GM18873 (cell line): ENCODE measurements around the gene CDHR3.
"Not testable (repeated sequence)": the region's sequence is repeated elsewhere in the genome, so short reads cannot be mapped to it uniquely, and the experiment has no call there.

ENCODE experiments used
- ATAC-seq: cut with Tn5 transposase; IDR thresholded peaks from one replicate; pipeline ENCODE4 v1.9.1; 2021; ENCODE audit warnings: mild to moderate bottlenecking, moderate library complexity, moderate number of reproducible peaks; ENCODE audit not compliant: unreplicated experiment, low FRiP score

CDHR3 gene

GRCh38 chr7:105996860-105997737 lies 34.0 kb downstream of the CDHR3 start:
- no peak for ATAC-seq

- ATAC-seq = no peak
These were observed 36.2 kb downstream of the CDHR3 start for GRCh38 chr7:105999256-105999655.

GRCh38 chr7:106001196-106001595 lies 38.1 kb downstream of the CDHR3 start:
- no peak for ATAC-seq

GRCh38 chr7:106001886-106002285 lies 38.8 kb downstream of the CDHR3 start:
- ATAC-seq = no peak

- no peak for ATAC-seq
These were observed 40.5 kb downstream of the CDHR3 start for GRCh38 chr7:106003525-106004064.

DNA sequence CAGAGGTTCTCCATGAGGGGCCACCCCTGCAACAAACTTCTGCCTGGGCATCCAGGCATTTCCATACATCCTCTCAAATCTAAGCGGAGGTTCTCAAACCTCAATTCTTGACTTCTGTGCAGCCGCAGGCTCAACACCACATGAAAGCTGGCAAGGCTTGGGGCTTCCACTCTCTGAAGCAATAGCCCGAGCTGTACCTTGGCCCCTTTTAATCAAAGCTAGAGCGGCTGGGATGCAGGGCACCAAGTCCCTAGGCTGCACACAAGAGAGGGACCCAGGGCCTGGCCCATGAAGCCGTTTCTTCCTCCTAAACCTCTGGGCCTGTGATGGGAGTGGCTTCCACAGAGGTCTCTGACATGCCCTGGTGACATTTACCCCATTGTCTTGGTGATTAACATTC lies 43.8 kb downstream of the CDHR3 start:
- no peak for ATAC-seq

- not testable (repeated sequence) for ATAC-seq
These were observed 44.7 kb downstream of the CDHR3 start for GRCh38 chr7:106007796-106008195.

DNA sequence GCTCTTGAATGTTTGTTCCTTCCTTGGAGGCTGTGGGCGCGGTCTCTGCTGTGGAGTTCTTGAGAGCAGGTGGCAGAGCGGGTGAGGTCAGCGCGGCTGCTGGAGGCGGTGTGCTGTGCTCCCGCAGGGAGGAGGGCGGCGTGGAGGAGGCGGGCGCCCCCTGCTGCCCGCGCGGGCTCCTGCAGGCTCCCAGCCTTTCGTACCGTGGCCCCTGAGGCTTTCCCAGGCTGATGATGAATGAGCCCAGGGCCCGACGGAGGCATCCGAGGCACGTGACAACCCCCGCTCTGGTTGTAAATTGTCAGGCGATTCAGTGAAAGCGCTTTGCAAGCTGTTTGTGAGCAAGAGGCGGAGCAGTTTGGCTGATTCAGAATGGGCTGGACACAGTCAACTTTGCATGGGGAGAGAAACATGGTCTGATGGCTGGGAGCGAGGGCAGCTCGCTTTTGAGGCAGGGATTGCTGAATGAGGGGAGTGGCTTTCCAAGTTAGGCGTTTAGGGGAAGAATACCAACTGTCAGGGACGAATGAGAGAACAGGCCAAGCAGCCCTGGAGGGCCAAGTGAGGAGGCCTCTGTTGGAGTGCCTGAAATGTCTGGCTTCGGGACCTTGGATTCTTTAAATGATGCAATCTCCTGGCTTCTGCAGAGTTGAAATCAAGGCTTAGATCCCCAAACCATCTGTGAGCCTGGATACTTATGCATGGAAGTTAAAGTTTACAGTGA lies 46.6 kb downstream of the CDHR3 start:
- no peak for ATAC-seq

DNA sequence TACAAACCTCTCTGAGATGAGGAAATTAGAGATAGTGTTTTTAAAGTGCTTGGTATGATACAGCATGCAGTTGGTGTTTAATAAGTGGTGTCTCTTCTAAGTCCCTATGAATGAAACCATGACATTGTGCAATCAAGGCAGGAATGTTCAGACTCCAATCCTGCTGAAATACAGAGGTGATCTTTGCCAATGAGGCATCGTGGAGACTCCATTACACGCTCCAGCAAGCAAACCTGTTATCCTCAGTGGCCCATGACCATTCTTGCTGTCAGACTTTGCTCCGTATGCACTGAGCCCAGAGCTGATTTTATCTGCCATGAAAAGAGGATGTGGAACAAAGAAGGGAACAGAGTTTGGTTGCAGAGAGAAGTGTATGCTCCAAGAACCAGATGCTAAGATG lies 47.3 kb downstream of the CDHR3 start:
- ATAC-seq = no peak

DNA sequence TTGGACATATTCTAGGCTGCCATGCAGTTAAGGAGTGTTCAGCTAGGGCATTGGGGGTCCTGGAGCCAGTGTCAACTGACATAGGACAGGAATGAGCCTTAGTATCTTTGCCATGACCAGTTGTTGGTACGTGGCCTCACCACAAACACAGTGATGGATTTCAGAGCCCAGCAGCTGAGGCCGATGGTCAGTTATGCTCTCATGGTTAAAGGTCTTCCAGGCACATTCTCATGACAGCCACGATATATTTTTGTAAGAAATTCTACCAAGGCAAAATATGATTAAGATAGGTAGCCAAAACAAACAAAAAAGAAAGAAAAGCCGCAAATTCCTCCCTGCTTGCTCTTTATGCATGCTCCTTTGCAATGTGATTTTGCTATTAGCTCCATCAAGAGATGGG lies 47.8 kb downstream of the CDHR3 start:
- ATAC-seq = no peak

GRCh38 chr7:106012184-106012583 lies 49.1 kb downstream of the CDHR3 start:
- no peak for ATAC-seq

GRCh38 chr7:106012935-106013439 lies 49.9 kb downstream of the CDHR3 start:
- no peak for ATAC-seq

- ATAC-seq = no peak
These were observed 52.5 kb downstream of the CDHR3 start for GRCh38 chr7:106015381-106016218.

DNA sequence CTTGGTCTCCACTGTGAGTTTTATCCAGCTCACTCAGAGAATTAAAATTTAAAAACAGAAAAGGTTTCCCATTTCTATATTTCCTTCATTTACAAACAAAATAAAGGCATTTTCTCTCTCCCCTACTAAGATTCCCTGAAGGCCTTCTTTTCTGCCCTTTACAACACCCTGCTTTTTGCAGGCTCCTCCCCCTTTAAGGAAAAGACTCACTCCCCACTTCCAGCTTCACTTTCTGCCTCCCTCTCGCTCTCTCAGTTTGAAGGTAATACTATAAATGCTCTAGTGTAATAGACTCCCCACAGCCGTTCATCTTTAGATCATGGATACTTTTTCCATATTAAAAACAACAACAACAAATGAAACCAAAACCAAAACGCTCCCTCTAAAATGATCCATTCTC lies 53.3 kb downstream of the CDHR3 start:
- ATAC-seq = no peak

DNA sequence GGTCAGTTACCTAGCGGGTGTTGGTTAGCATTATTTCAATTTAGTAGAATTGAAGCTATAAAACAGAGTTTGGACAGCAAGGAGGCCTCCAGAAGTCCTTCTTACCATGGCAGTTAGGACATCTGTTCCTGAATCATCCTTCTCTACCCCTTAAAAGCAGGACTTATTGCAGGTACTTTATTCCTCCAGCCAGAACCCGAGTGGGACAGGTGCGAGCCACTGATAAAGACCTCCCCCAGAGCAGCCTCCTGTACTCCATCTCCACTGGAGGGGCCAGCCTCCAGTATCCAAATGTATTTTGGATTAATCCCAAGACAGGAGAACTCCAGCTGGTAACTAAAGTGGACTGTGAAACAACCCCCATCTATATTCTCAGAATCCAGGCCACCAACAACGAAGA lies 54.6 kb downstream of the CDHR3 start:
- no peak for ATAC-seq

- ATAC-seq = no peak
These were observed 55.8 kb downstream of the CDHR3 start for GRCh38 chr7:106018566-106019469.

GRCh38 chr7:106019470-106019820 lies 56.4 kb downstream of the CDHR3 start:
- ATAC-seq = no peak

DNA sequence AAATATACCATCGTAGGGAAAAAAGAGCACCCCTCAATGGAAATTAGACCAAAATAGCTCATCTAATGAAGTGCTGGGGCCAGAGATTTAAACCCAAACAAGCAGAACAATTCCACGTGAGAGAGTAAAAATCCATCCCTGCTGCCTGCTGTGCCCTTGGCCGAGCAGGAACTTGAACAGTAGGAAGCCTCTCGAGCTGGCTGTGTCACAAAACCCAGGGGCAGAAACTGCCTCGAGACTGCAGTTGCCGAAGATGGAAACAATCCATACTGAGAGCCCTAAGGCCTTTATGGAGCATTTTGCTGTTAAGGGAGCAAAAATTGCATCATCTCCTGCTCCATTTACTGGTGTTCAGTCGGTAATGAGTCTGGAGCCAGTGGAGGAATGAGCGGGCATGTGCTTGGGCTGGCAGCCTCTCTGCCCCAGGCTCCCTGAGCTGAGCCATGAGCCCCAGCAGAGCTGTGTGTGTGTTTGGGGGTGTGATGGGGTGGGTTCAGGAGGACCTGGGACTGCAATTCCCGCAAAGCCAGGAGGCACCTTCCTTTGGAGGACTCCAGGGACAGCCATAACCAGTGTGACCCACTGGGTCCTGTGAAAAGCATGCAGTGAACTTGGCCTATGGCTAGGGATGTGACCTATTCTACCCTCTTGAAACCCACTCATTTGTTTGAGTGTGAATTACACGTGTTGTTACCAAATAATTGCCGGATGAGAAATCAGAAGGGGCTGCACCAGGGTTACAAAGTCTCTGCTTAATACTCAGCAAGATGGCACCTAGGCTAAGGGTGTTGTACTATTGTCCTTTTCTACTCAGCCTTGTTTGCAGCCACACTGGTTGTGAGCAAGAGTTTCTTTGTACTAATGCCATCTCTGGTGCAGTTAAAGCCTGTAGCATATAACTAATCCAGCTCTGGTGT lies 58.3 kb downstream of the CDHR3 start:
- no peak for ATAC-seq
